ENCODE measurements around the gene MYL6. TPM values are rescaled to one million over a fixed set of nuclear protein-coding genes. Genes with fewer than 3 reads are reported as not detected.
A peak's percentile ranks its signal among the peaks of the same experiment; 100 is the strongest.

Gene MYL6
- total and polyA plus RNA-seq, 8 donors = 1,132 to 4,672 (median 3,368) TPM

DNA sequence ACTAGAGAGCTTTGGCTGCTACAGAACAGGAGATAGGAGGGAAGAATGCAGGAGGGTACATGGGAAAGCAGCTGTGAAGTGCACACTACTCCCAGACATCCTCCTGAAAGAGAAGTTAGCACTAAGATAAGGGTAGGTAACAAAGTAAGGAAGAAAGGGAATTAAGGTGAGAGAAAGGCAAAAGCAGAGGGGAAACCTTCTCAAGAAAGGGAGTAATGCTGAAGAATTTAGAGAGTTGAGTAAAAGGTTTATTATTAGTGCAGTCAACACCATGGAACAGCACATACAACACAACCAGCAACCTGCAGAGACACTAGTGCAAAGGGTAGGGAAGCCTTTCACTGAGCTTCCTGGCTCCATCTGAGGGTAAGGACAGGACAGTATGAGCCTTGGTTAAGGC lies 46.1 kb downstream of the MYL6 start:
- intact Hi-C loops (cut with DNase I; ENCODE audit: low total_unique reads) = no loop called here
- Histone ChIP-seq H3K4me1 (peaks cover 0 to 18% (median 4%) of the 10 kb centered on the region in 4 donors), H3K27me3 (no peaks in the 10 kb centered on the region), H3K9me3 (no peaks in the 10 kb centered on the region), H3K36me3 (peaks cover 41 to 54% (median 51%) of the 10 kb centered on the region in 4 donors), H3K4me3 (no peak overlapping the region), H3K27ac (peak overlapping the region in 1 of 5 donors; percentile 24)
- DNase-seq = no peak
- TF ChIP-seq, protein P1, sequence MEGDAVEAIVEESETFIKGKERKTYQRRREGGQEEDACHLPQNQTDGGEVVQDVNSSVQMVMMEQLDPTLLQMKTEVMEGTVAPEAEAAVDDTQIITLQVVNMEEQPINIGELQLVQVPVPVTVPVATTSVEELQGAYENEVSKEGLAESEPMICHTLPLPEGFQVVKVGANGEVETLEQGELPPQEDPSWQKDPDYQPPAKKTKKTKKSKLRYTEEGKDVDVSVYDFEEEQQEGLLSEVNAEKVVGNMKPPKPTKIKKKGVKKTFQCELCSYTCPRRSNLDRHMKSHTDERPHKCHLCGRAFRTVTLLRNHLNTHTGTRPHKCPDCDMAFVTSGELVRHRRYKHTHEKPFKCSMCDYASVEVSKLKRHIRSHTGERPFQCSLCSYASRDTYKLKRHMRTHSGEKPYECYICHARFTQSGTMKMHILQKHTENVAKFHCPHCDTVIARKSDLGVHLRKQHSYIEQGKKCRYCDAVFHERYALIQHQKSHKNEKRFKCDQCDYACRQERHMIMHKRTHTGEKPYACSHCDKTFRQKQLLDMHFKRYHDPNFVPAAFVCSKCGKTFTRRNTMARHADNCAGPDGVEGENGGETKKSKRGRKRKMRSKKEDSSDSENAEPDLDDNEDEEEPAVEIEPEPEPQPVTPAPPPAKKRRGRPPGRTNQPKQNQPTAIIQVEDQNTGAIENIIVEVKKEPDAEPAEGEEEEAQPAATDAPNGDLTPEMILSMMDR (IDR thresholded peaks at IDR 0.05) = no peak

DNA sequence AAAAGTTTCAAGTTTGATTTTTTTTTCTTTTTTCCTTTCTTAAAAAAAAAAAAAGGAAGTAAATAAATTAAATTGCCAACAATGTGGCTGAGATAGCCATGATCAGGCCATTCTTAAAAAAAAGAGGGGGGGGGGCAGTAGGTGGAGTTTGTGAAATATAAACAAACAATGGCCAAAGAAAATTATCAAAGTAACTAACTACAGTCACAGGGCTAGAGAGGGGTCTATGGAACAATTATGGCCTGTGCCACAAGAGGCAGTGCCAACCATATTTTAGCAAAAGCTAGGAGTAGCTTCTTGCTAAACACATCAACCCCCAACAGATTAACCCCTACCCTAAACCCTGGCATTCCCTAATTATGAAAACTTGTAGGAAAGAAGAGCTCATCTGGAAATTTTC lies 47.3 kb downstream of the MYL6 start:
- no peak for DNase-seq
- Histone ChIP-seq H3K27me3 (no peaks in the 10 kb centered on the region), H3K9me3 (no peaks in the 10 kb centered on the region), H3K4me3 (no peak overlapping the region), H3K4me1 (peaks cover 0 to 18% (median 4%) of the 10 kb centered on the region in 4 donors), H3K36me3 (peaks cover 47 to 65% (median 63%) of the 10 kb centered on the region in 4 donors), H3K27ac (peak overlapping the region in 2 of 5 donors; percentile 4 to 34)
- intact Hi-C loops (cut with DNase I; ENCODE audit: low total_unique reads) = no loop called here
- TF ChIP-seq, protein P1 (IDR thresholded peaks at IDR 0.05) = no peak
- TF ChIP-seq POLR2AphosphoS5 (IDR thresholded peaks at IDR 0.05) = no peak
- TF ChIP-seq POLR2A (IDR thresholded peaks at IDR 0.05) = no peak
- no peak for TF ChIP-seq EP300 (IDR thresholded peaks at IDR 0.05)

DNA sequence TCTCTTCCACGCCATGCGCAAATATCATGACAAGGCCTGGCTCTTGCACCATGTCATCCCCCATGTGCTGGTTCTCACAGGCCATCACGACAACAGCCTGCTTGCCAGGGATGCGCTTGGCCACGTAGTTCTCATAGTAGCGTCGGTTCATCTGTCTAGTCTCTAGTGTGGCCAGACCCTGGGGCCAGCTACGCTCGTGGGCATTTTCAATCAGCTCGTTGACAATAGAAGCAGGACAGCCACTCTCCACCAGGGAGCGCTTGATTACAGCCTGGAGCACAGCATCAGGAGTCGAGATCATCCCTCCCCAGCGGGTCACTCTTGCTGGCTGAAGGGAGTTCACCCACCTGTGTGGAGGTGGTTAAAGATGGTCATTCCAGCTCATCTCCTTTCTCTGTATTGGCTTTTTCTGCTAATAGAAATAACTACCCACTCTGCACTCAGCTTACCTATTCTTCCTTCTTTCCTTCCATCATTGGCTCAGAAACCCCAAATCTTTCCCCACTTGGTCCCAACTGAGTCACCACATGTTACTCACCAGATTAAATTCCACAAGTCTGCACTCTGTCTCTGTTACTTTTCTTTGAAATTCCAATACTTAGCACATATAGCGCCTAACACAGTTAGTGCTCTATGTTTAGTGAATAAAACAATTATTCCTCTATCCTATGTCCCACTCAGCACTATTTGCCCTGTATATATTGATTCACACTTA lies 48.5 kb downstream of the MYL6 start:
- Histone ChIP-seq H3K4me3 (no peak overlapping the region), H3K27me3 (no peaks in the 10 kb centered on the region), H3K27ac (peak overlapping the region in 2 of 5 donors; percentile 4 to 34), H3K4me1 (peaks cover 0 to 18% (median 4%) of the 10 kb centered on the region in 4 donors), H3K9me3 (no peaks in the 10 kb centered on the region), H3K36me3 (peaks cover 58 to 77% (median 75%) of the 10 kb centered on the region in 4 donors)
- DNase-seq = peak; percentile 58 to 82
- 54 to 74% (median 55%) methylated on average over 11 to 14 of the region's 14 CpGs for WGBS, 5 donors
- intact Hi-C loops (cut with DNase I; ENCODE audit: low total_unique reads) = no loop called here
- no peak for TF ChIP-seq POLR2AphosphoS5 (IDR thresholded peaks at IDR 0.05)
- TF ChIP-seq, protein P1 (IDR thresholded peaks at IDR 0.05) = peak in 5 of 7 experiments; percentile 24 to 56 (median 52)

DNA sequence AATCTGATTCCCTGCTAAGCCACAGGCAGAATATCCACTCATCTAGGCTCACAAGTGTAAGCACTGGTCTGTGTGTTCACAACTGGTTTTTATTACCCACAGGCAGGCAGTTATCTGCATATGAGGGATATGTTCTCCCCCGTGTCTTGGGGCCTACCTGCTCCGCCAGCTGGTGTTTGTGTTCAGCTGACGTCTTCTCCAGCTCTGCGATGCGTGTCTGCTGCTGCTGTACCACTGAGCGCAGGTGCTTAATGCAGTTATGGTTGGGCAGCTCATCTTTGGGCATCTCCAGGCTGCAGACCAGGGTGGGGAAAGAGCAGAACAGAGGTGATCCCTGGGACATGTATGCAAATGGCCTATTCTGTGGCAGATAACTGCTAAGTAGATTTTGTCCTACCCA lies 49.8 kb downstream of the MYL6 start:
- 77 to 91% (median 87%) methylated on average over 6 of the region's 6 CpGs for WGBS, 5 donors
- H3K4me1 ChIP-seq = peaks cover 0 to 12% (median 2%) of the 10 kb centered on the region in 4 donors
- H3K9me3 ChIP-seq = no peaks in the 10 kb centered on the region
- TF ChIP-seq, protein P1 (IDR thresholded peaks at IDR 0.05) = no peak
- TF ChIP-seq POLR2AphosphoS5 (IDR thresholded peaks at IDR 0.05) = no peak
- no peak for TF ChIP-seq POLR2A (IDR thresholded peaks at IDR 0.05)
- no peak for TF ChIP-seq EP300 (IDR thresholded peaks at IDR 0.05)
- intact Hi-C loops (cut with DNase I; ENCODE audit: low total_unique reads) = no loop called here
- H3K36me3 ChIP-seq = peaks cover 72 to 91% (median 89%) of the 10 kb centered on the region in 4 donors
- H3K27me3 ChIP-seq = no peaks in the 10 kb centered on the region
- DNase-seq = peak in 1 of 2 donors; percentile 34
- H3K27ac ChIP-seq = no peak overlapping the region
- H3K4me3 ChIP-seq = no peak overlapping the region

Other genes starting within 250 kb of the MYL6 start
- gene PYM1, start 230.5 kb upstream of the MYL6 start, total RNA-seq = 10 to 100 TPM in 2 of 5 donors, 1 to 10 TPM in 3; 1.2 to 59.4 (median 9.8) TPM
- 10 to 100 TPM; 42.8 to 54.8 (median 42.8) TPM for gene PYM1, start 230.5 kb upstream of the MYL6 start, polyA plus RNA-seq
- 100 to 1,000 TPM in 1 of 5 donors, 10 to 100 TPM in 4; 56.0 to 418 (median 92.0) TPM for gene DGKA, start 227.2 kb upstream of the MYL6 start, total RNA-seq
- 100 to 1,000 TPM in 1 of 3 donors, 10 to 100 TPM in 2; 13.0 to 123 (median 27.6) TPM for gene DGKA, start 227.2 kb upstream of the MYL6 start, polyA plus RNA-seq
- 1 to 10 TPM in 2 of 5 donors, under 1 TPM in 2, not detected in 1; 0.58 to 4.0 (median 1.0) TPM for gene PMEL, start 192.3 kb upstream of the MYL6 start, total RNA-seq
- gene PMEL, start 192.3 kb upstream of the MYL6 start, polyA plus RNA-seq = 1 to 10 TPM in 2 of 3 donors, under 1 TPM in 1; 0.75 to 2.1 (median 1.3) TPM
- gene CDK2, start 191.5 kb upstream of the MYL6 start, total RNA-seq = 100 to 1,000 TPM in 1 of 5 donors, 10 to 100 TPM in 3, 1 to 10 TPM in 1; 4.1 to 124 (median 12.3) TPM
- gene CDK2, start 191.5 kb upstream of the MYL6 start, polyA plus RNA-seq = 10 to 100 TPM; 12.5 to 18.4 (median 17.5) TPM
- 100 to 1,000 TPM in 1 of 5 donors, 10 to 100 TPM in 4; 17.1 to 100 (median 75.1) TPM for gene RAB5B, start 184.3 kb upstream of the MYL6 start, total RNA-seq
- 10 to 100 TPM; 52.4 to 92.4 (median 61.3) TPM for gene RAB5B, start 184.3 kb upstream of the MYL6 start, polyA plus RNA-seq
- 10 to 100 TPM in 2 of 5 donors, 1 to 10 TPM in 3; 9.0 to 67.7 (median 10.0) TPM for gene SUOX, start 161.1 kb upstream of the MYL6 start, total RNA-seq
- gene SUOX, start 161.1 kb upstream of the MYL6 start, polyA plus RNA-seq = 10 to 100 TPM in 2 of 3 donors, 1 to 10 TPM in 1; 8.4 to 14.3 (median 11.8) TPM
- gene IKZF4, start 137.3 kb upstream of the MYL6 start, total RNA-seq = 10 to 100 TPM in 1 of 5 donors, 1 to 10 TPM in 4; 2.3 to 15.6 (median 3.5) TPM
- 1 to 10 TPM; 1.5 to 2.9 (median 2.4) TPM for gene IKZF4, start 137.3 kb upstream of the MYL6 start, polyA plus RNA-seq
- gene RPS26, start 116.4 kb upstream of the MYL6 start, total RNA-seq = 100 to 1,000 TPM in 4 of 5 donors, 10 to 100 TPM in 1; 22.3 to 929 (median 265) TPM
- 1,000 to 10,000 TPM; 1,182 to 1,748 (median 1,390) TPM for gene RPS26, start 116.4 kb upstream of the MYL6 start, polyA plus RNA-seq
- 100 to 1,000 TPM; 218 to 367 (median 286) TPM for gene ERBB3, start 78.2 kb upstream of the MYL6 start, total RNA-seq
- 10 to 100 TPM; 26.6 to 45.9 (median 43.1) TPM for gene ERBB3, start 78.2 kb upstream of the MYL6 start, polyA plus RNA-seq
- 100 to 1,000 TPM in 2 of 5 donors, 10 to 100 TPM in 3; 33.8 to 144 (median 68.7) TPM for gene PA2G4, start 53.8 kb upstream of the MYL6 start, total RNA-seq
- 100 to 1,000 TPM in 1 of 3 donors, 10 to 100 TPM in 2; 74.1 to 101 (median 95.1) TPM for gene PA2G4, start 53.8 kb upstream of the MYL6 start, polyA plus RNA-seq
- gene RPL41, start 41.7 kb upstream of the MYL6 start, total RNA-seq = 1,000 to 10,000 TPM; 1,483 to 3,736 (median 1,919) TPM
- 1,000 to 10,000 TPM; 5,931 to 8,449 (median 6,584) TPM for gene RPL41, start 41.7 kb upstream of the MYL6 start, polyA plus RNA-seq
- 1 to 10 TPM in 3 of 5 donors, under 1 TPM in 2; under 0.01 to 5.8 (median 3.1) TPM for gene ZC3H10, start 40.1 kb upstream of the MYL6 start, total RNA-seq
- 1 to 10 TPM; 1.5 to 2.2 (median 1.8) TPM for gene ZC3H10, start 40.1 kb upstream of the MYL6 start, polyA plus RNA-seq
- gene ESYT1, start 30.1 kb upstream of the MYL6 start, total RNA-seq = 100 to 1,000 TPM in 1 of 5 donors, 10 to 100 TPM in 4; 23.3 to 142 (median 63.7) TPM
- 10 to 100 TPM in 2 of 3 donors, 1 to 10 TPM in 1; 8.6 to 32.8 (median 13.8) TPM for gene ESYT1, start 30.1 kb upstream of the MYL6 start, polyA plus RNA-seq
- gene MYL6B, start 5.8 kb upstream of the MYL6 start, total RNA-seq = 10 to 100 TPM in 3 of 5 donors, 1 to 10 TPM in 1, not detected in 1; 4.9 to 24.3 (median 20.6) TPM
- gene MYL6B, start 5.8 kb upstream of the MYL6 start, polyA plus RNA-seq = 10 to 100 TPM; 53.4 to 98.1 (median 60.2) TPM
- 100 to 1,000 TPM in 2 of 5 donors, 10 to 100 TPM in 3; 58.0 to 131 (median 72.1) TPM for gene SMARCC2, start 31.1 kb downstream of the MYL6 start, total RNA-seq
- gene SMARCC2, start 31.1 kb downstream of the MYL6 start, polyA plus RNA-seq = 10 to 100 TPM; 12.5 to 25.7 (median 20.1) TPM
- gene RNF41, start 63.6 kb downstream of the MYL6 start, total RNA-seq = 10 to 100 TPM; 29.4 to 92.4 (median 52.7) TPM
- gene RNF41, start 63.6 kb downstream of the MYL6 start, polyA plus RNA-seq = 10 to 100 TPM; 10.4 to 20.5 (median 17.4) TPM
- gene NABP2, start 66.0 kb downstream of the MYL6 start, total RNA-seq = 10 to 100 TPM in 2 of 5 donors, 1 to 10 TPM in 3; 1.2 to 13.9 (median 8.0) TPM
- gene NABP2, start 66.0 kb downstream of the MYL6 start, polyA plus RNA-seq = 10 to 100 TPM; 22.2 to 36.5 (median 28.0) TPM
- gene SLC39A5, start 71.7 kb downstream of the MYL6 start, total RNA-seq = 100 to 1,000 TPM in 1 of 5 donors, 10 to 100 TPM in 1, 1 to 10 TPM in 1, not detected in 2; 8.0 to 450 (median 18.7) TPM
- gene SLC39A5, start 71.7 kb downstream of the MYL6 start, polyA plus RNA-seq = under 1 TPM in 2 of 3 donors, not detected in 1; 0.15 to 1.00 TPM
- 10 to 100 TPM in 4 of 5 donors, 1 to 10 TPM in 1; 2.3 to 28.3 (median 14.2) TPM for gene ANKRD52, start 100.0 kb downstream of the MYL6 start, total RNA-seq
- 1 to 10 TPM; 3.1 to 6.7 (median 3.4) TPM for gene ANKRD52, start 100.0 kb downstream of the MYL6 start, polyA plus RNA-seq
- gene COQ10A, start 108.6 kb downstream of the MYL6 start, total RNA-seq = 10 to 100 TPM in 2 of 5 donors, 1 to 10 TPM in 3; 6.8 to 86.4 (median 9.4) TPM
- gene COQ10A, start 108.6 kb downstream of the MYL6 start, polyA plus RNA-seq = 10 to 100 TPM in 1 of 3 donors, 1 to 10 TPM in 2; 4.4 to 10.1 (median 7.0) TPM
- gene CS, start 142.0 kb downstream of the MYL6 start, total RNA-seq = 100 to 1,000 TPM; 109 to 174 (median 135) TPM
- gene CS, start 142.0 kb downstream of the MYL6 start, polyA plus RNA-seq = 10 to 100 TPM; 51.9 to 63.7 (median 55.4) TPM
- 100 to 1,000 TPM in 1 of 5 donors, 10 to 100 TPM in 4; 39.7 to 112 (median 94.1) TPM for gene CNPY2, start 157.6 kb downstream of the MYL6 start, total RNA-seq
- gene CNPY2, start 157.6 kb downstream of the MYL6 start, polyA plus RNA-seq = 100 to 1,000 TPM in 1 of 3 donors, 10 to 100 TPM in 2; 71.0 to 105 (median 73.9) TPM
- 100 to 1,000 TPM in 2 of 5 donors, 10 to 100 TPM in 3; 41.7 to 146 (median 49.3) TPM for gene PAN2, start 175.6 kb downstream of the MYL6 start, total RNA-seq
- gene PAN2, start 175.6 kb downstream of the MYL6 start, polyA plus RNA-seq = 10 to 100 TPM in 1 of 3 donors, 1 to 10 TPM in 2; 4.9 to 28.4 (median 9.5) TPM
- gene IL23A, start 180.5 kb downstream of the MYL6 start, total RNA-seq = 1 to 10 TPM in 1 of 5 donors, not detected in 4; 1.1 TPM
- 1 to 10 TPM in 1 of 3 donors, under 1 TPM in 1, not detected in 1; 0.56 to 1.9 TPM for gene IL23A, start 180.5 kb downstream of the MYL6 start, polyA plus RNA-seq
- gene STAT2, start 201.7 kb downstream of the MYL6 start, total RNA-seq = 100 to 1,000 TPM in 4 of 5 donors, 10 to 100 TPM in 1; 82.6 to 245 (median 104) TPM
- 10 to 100 TPM; 22.6 to 29.6 (median 28.3) TPM for gene STAT2, start 201.7 kb downstream of the MYL6 start, polyA plus RNA-seq
- gene APOF, start 204.5 kb downstream of the MYL6 start, total RNA-seq = not detected
- not detected for gene APOF, start 204.5 kb downstream of the MYL6 start, polyA plus RNA-seq

All from stomach (tissue), 9 donors.